Epithelial cell of esophagus (primary cell): Measurements from ENCODE around the gene UBN1.

ENCODE experiments used
- DNase-seq: peaks from one replicate; pipeline ENCODE4 v3.0.0; 2010; ENCODE audit warnings: low read depth
- H3K4me3 ChIP-seq: 2 replicates; pipeline ENCODE4 v1.5.1; 2011; ENCODE audit warnings: mild to moderate bottlenecking, low read length, control low read depth
- TF ChIP-seq, protein P1 (sequence below): IDR thresholded peaks from 2 replicates; pipeline ENCODE4 v1.5.1; 2011; ENCODE audit warnings: low read depth, mild to moderate bottlenecking, low read length, control low read depth, inconsistent platforms; ENCODE audit not compliant: insufficient read depth; ENCODE audit errors: missing control alignments

UBN1 gene

DNA sequence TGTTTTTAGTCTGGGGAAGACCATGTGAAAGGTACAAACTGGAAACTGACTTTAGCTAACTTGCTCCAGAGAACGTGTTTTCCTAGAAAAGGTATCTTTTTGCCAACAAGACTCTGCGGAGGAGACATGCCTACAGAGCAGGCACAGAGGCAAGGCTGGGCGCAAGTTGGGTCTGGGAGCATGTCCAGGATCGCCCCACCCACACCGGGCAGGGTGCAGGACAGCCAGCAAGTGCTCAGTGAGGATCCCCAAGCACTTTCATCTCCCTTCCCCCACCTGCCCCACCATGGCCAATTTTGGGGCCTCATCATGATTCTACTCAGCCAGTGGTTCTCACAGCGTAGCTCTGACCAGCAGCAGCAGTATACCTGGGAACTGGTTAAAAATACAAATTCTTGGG is 26.6 kb upstream of the UBN1 start:
- TF ChIP-seq, protein P1, sequence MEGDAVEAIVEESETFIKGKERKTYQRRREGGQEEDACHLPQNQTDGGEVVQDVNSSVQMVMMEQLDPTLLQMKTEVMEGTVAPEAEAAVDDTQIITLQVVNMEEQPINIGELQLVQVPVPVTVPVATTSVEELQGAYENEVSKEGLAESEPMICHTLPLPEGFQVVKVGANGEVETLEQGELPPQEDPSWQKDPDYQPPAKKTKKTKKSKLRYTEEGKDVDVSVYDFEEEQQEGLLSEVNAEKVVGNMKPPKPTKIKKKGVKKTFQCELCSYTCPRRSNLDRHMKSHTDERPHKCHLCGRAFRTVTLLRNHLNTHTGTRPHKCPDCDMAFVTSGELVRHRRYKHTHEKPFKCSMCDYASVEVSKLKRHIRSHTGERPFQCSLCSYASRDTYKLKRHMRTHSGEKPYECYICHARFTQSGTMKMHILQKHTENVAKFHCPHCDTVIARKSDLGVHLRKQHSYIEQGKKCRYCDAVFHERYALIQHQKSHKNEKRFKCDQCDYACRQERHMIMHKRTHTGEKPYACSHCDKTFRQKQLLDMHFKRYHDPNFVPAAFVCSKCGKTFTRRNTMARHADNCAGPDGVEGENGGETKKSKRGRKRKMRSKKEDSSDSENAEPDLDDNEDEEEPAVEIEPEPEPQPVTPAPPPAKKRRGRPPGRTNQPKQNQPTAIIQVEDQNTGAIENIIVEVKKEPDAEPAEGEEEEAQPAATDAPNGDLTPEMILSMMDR, result no peak
- no peak overlapping the region for H3K4me3 ChIP-seq
- DNase-seq, result no peak

DNA sequence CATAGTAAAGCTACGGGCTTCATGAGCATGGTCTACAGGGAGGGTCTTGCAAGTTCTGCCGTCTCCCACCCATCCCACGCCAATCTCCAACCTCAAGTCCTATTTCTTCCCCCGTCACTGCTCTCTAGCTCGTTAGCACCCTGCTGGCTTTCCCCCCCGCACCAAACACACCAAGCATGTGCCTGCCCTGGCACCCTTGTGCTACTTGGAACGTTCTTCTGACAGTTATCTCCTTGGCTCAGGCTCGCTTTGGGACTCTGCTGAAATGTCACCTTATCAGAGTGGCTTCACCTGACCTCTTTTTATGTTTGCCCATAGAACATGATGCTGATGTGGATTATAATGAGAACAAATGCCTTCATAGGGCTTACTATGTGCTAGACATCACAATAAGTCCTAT is 22.1 kb upstream of the UBN1 start:
- TF ChIP-seq, protein P1, result no peak
- no peak for DNase-seq
- H3K4me3 ChIP-seq, result no peak overlapping the region

GRCh38 chr16:4826526-4826925 is 20.8 kb upstream of the UBN1 start:
- no peak for DNase-seq
- TF ChIP-seq, protein P1, result no peak

GRCh38 chr16:4826980-4827379 is 20.3 kb upstream of the UBN1 start:
- H3K4me3 ChIP-seq, result no peak overlapping the region
- TF ChIP-seq, protein P1, result no peak
- DNase-seq, result no peak

More at GRCh38 chr16:4826526-4826925, 20.8 kb upstream of the UBN1 start:
- H3K4me3 ChIP-seq, result no peak overlapping the region

GRCh38 chr16:4828567-4829321 is 18.5 kb upstream of the UBN1 start:
- TF ChIP-seq, protein P1, result no peak
- no peak for DNase-seq
- no peak overlapping the region for H3K4me3 ChIP-seq

- H3K4me3 ChIP-seq, result no peak overlapping the region
- DNase-seq, result no peak
- TF ChIP-seq, protein P1, result no peak
Measured at GRCh38 chr16:4830408-4830807, 16.9 kb upstream of the UBN1 start.

DNA sequence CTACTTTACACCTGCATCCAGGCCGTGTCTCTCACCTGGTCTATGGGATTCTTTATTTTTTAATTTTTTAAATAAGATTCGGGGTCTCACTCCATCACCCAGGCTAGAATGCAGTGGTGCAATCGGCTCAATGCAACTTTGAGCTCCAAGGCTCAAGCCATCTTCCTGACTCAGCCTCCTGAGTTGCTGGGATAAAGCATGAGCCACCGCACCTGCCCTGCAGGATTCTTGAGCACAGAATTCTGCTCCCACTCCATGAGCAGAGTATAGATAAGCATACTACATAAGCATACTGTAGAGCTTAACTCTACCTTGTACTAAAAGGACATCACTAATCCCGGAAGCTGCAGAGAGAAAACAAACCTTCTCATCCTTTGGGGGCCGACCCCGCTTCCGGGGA is 15.7 kb upstream of the UBN1 start:
- TF ChIP-seq, protein P1, result no peak
- H3K4me3 ChIP-seq, result no peak overlapping the region
- DNase-seq, result no peak
